Fibroblast of upper back skin (primary cell): ENCODE measurements around the gene RPS6KB2.

Experiments
- DNase-seq: peaks from one replicate; pipeline ENCODE4 v3.0.0-alpha.2; 2013

RPS6KB2 gene

DNA sequence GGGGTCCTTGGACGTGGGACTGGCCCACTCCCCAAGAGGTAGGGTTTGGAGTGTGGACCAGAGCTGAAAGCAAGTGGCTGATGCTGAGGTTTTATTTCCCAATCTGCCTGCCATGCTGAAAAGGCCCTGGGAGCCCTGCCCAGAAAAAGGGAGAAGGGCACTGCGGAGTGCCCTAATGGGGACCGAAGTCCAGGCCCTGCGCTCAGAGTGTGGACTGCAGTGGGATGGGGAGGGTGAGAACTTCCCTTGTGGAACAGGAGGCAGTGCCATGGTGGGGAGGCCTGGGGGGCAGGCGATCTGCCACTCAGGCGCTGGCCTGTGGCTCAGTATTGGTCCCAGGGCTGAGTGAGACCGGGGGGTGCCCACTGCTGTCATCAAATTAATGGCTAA is 19.9 kb downstream of the RPS6KB2 start:
- DNase-seq = no peak

DNA sequence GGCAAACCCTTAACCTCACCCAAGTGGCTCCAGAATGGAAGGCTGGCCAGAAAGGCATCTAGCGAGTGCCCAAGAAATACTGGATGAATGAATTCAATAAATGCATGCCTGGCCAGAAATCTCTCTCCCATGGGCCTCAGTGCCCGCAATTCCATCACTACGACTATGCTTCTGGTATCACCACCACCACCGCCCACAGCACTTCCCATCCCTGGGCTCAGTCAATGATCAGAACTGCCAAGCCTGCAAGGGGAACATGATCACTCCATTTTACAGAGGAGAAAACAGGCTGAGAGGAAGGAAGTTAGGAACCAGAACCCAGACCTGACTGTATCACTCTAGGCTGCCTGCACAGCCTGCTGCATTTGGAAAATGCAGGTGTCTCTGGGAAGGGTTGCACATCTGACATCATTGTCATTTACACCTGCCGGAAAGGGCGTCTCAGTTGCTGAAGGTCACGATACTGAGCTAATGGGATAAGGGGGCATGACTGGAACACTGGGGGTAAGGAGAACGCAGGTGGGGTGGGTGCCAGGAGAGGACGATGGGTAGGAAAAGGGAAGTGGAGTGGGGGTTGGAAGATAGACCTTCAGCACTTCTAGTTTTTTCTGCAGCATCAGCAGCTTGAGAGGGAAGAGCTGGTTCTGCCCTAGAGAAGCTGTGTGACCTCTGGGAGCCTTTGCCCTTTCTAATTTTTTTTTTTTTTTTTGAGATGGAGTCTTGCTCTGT is 21.0 kb downstream of the RPS6KB2 start:
- DNase-seq = no peak

- DNase-seq = no peak
Observed at GRCh38 chr11:67450796-67451657, 22.7 kb downstream of the RPS6KB2 start.

DNA sequence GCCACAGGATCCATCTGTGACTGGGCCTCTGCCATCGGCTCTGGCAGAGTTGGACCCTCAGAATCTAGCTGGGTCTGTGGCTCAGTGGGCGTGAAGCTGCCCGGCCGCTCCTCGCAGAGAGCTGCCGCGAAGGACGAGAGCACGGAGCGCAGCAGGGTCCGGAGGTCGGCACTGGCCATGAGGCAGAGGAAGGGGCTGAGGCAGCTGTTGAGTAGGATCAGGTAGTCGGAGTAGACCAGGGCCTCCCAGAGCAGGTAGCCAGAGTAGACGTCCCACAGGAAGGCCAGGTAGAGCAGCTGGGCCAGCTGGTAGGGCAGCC is 23.3 kb downstream of the RPS6KB2 start:
- DNase-seq = no peak

DNA sequence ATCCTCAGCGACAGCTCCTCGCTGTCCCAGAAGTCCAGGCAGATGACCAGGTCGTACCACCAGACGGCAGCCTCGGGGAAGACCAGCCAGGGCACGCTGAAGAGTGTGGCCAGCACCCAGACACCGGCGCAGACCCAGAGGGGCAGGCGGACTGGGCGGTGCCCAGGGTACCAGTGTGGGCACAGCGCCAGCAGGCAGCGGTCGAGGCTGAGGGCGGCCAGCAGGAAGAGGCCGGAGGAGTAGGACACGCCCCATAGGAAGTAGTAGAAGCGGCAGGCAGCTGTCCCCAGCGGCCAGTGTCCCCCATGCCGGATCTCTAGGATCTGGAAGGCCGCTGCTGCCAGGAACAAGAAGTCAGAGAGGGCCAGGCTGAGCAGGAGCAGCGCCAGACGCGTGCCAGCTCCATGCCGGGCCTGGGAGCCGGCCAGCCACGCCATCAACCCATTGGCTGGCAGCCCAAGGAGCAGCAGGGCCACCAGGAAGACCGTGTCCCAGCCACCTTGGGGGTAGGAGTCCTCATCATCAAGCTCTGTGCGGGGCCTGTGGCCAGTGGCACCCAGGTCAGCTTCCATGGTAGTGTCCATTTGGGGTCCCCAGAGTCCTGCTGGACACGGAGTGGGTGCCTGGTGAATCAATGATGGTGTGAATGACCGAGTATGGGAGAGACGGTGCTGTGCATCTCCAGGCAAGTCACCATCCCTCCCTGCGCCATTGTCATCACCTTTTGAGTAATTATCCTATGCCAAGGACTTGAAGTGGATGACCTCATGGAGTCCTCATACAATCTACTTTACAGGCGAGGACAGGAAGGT is 24.1 kb downstream of the RPS6KB2 start, which contains the start of gene GPR152:
Gene GPR152 (minus strand): TSS at position 589 of the 812 bp plus-strand sequence. CDS start 5 bp downstream, at position 584.
- DNase-seq = no peak

DNA sequence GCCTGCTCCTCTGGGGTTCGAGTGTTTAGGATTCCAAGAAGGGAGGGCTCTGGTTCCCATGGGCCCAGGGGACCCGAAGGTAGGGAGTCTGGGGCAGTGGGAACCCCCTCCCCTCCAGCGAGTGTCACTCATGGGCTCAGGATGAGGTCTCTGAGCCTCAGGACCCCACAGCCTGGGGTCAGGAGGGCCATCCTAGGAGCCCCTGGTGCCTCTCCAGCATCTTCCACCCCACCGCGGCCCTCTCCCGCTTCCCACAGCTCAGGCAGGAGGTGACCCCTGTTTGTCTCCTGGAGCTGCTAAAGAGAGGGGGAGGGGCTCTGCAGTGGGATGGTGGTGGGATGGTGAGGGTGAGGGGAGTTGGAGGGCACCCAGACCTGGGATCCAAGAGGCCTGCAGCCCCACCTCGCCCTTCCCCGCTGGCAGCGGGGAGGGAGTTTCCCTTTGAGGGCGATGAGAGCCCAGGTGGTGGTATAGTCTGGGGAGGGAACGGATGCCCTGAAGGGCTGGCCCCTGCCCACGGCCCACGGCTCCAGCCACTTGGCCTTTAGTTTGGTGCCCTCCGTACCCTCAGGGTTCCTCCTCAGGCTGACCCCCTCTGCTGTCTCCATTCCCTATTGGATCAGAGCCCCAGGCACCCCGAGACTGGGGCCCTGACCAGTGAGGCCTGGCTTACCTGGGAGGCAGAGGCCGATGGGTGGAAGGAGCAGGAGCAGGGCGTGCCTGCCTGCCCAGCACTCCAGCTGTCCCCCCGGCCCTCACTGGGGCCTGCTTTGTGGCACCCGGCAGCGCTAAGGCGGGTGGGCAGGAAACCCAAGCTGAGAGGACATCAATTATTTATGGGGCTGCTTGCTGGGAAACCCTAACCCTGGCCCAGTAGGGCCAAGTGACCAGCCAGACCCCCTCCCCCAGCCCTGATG is 25.8 kb downstream of the RPS6KB2 start:
- no peak for DNase-seq

GRCh38 chr11:67455054-67455453 is 26.8 kb downstream of the RPS6KB2 start, which contains the start of gene CABP4:
CABP4 (plus strand) TSS chr11:67455354; CDS start chr11:67455424, 70 bp downstream.
- DNase-seq = no peak

DNA sequence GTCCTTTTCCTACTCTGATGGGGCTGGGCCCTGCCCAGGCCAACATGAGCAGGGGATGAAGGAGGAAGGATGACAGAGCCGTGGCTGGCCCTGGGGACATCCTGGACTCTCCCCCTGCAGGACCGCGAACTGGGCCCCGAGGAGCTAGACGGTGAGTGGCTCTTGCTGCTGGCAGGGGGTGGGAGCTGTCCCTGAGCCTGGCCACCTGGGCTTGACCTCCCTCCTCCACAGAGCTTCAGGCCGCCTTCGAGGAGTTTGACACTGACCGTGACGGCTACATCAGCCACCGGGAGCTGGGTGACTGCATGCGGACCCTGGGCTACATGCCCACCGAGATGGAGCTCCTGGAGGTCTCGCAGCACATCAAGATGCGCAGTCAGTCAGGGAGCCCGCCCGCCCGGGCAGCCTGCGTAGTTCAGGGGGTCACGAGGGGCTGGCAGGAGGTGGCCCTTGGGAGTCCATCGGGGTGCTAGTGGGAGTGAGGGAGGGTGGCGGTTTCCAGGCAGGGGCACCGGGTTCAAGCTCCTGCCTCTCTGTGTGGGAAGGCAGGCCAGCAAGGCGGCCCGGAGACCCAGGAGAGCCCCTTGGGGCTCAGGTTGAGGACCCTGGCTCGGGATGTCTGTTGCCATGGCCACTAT is 27.9 kb downstream of the RPS6KB2 start:
- no peak for DNase-seq

DNA sequence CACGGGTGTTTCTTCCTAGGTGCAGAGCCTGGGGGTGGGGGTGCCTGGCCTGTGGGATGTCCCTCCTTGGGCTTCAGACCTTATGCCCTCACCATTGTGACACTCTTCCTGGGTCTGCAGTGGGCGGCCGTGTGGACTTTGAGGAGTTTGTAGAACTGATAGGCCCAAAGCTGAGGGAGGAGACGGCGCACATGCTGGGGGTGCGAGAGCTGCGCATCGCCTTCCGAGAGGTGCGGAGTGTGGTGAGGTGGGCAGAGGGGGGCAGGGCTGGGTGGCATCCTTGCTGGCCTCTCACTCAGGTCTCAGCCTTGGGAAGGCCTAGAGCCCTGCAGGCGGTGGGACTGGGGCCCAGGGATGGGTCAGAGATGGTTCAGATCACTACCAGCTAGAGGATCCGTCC is 29.2 kb downstream of the RPS6KB2 start:
- no peak for DNase-seq

DNA sequence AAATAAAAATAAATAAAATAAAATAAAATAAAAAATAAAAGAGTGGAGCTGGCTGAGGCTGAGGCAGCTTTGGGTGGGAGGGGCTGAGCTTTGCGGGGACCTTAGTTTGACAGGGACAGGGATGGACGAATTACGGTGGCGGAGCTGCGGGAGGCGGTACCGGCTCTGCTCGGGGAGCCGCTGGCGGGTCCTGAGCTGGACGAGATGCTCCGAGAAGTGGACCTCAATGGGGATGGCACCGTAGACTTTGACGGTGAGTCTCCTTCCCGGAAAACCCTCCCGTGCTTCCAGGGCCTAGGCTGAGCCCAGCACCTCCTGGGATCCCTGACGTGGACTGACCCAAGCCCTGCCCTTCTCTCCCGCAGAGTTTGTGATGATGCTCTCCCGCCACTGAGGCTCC is 30.0 kb downstream of the RPS6KB2 start:
- DNase-seq = no peak

- no peak for DNase-seq
Observed at GRCh38 chr11:67463186-67463585, 34.9 kb downstream of the RPS6KB2 start.

- no peak for DNase-seq
Observed at GRCh38 chr11:67463680-67464410, 35.6 kb downstream of the RPS6KB2 start.

GRCh38 chr11:67464411-67465188 is 36.3 kb downstream of the RPS6KB2 start:
- peak; percentile 62 for DNase-seq

- no peak for DNase-seq
Observed at GRCh38 chr11:67465189-67465510, 36.9 kb downstream of the RPS6KB2 start.

DNA sequence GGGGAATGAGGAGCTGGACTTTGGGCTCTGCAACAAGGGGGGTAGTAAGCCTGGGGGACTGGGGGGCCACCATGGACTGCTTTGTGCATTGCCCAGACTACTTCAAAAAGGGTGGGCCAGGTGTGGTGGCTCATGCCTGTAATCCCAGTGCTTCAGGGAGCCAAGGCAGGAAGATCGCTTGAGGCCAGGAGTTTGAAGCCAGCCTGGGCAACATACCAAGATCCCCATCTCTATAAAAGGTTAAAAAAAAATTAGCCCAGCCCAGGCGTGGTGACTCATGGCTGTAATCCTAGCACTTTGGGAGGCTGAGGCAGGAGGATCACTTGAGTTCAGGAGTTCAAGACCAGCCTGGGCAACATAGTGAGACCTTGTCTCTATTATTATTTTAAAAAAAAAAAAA is 37.2 kb downstream of the RPS6KB2 start:
- peak; percentile 24 for DNase-seq

DNA sequence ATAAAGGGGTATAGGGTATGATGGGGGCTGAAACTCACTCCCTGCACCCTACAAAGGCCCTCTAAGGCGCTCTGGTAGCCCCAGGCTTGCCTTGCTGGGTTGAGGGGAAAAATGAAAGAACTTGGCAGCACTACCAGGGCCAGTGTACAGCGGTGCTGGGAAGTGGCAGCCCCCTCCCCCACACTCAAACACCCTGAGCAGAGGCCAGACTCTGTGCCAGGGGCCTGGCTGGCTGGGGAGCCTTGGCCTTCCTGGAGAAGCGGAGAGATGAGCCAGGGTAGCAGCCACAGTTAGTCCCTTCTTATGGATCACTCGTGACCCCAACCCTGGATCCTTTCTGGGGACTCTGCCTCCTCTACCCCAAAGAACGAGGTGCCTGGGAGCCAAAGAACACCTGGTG is 38.1 kb downstream of the RPS6KB2 start:
- no peak for DNase-seq

DNA sequence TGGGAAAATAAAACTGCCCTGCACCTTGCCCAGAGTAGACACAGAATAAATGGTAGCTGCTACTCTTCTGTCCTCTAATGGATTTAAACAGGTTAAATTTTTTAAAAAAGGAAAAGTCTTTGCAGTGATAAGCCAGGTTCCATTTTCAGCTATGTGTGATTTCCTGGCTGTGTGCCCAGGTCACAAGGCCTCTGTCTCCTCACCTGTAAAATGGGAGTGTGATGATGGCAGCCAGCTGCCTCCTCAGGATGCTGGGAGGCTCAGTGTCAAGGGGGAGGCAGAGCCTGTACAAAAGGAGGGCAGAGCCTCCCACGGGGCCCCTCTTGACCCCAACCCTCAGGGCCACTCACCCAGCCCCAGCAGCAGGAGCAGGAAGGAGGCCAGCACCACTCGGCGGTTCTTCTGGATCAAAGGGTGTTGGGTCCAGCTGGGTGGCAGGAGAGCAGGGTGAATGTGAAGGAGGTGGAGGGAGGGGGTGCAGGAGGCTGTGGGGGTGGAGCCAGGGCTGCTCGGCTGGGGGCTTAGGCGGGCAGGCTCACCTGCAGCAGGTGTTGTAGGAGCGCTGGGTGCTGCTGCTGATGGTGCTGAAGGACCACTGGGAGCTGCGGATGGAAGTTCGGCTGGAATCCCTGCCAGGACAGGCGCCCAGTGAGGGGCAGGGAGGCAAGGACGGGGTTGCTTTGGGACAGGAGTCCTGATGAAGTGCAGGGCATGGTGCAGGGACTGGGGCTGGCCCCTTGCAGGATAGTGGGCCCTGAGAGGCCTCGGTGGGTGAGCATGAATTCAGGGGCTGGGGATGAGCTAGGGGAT is 38.9 kb downstream of the RPS6KB2 start:
- no peak for DNase-seq

DNA sequence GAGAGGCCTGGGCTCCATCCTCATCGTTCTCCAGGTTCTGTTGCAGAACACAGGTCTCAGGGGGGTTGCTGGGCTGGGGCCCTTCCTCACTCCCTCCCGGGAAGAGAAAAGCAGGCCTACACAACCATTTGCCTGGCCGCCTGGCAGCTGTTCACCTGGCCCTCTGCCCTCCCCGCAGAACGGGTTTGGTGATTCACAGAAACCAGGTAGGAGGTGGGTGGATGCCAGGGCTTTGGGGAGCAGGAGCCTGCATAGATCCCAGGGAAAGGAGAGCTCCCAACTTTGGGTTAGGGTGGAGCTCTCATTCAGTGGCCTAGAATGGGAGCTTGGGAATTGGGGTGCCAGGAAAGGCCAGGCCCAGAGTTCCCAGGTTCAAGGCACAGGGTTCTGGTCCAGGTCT is 39.8 kb downstream of the RPS6KB2 start:
- DNase-seq = peak; percentile 12

GRCh38 chr11:67468456-67468758 is 40.1 kb downstream of the RPS6KB2 start:
- DNase-seq = no peak
